Measurements from ENCODE around the gene GPC5.

- no peak for TF ChIP-seq CTCF (IDR thresholded peaks at IDR 0.05; ENCODE audit: insufficient read depth, low read length, poor library complexity, severe bottlenecking)
- TF ChIP-seq EZH2phosphoT487 (conservative IDR thresholded peaks at IDR 0.05; ENCODE audit: low read length), result no peak
Observed at GRCh38 chr13:91601273-91601672, 202.9 kb downstream of the GPC5 start.

All from SU-DHL-6 (cell line).